H1 (cell line): ENCODE measurements around the gene TTC29.

ENCODE experiments used
- JUND ChIP-seq: IDR thresholded peaks from 2 replicates; pipeline ENCODE4 v1.6.1; 2011; ENCODE audit warnings: mild to moderate bottlenecking, improper control_type of control experiment, low read length
- NANOG ChIP-seq: IDR thresholded peaks from 2 replicates; pipeline ENCODE4 v1.6.1; 2011; ENCODE audit warnings: low read length, low read depth, mild to moderate bottlenecking, inconsistent platforms; ENCODE audit not compliant: insufficient read depth, poor library complexity, severe bottlenecking
- SIN3A ChIP-seq, 2 experiments: IDR thresholded peaks in 1 of 2; conservative IDR thresholded peaks in 1 of 2; 2 replicates each; pipeline ENCODE4 v1.6.1; 2011 to 2012; ENCODE audit warnings: low read length in 2 of 2, improper control_type of control experiment in 1 of 2, low read depth in 1 of 2, mild to moderate bottlenecking in 1 of 2
- SP1 ChIP-seq: IDR thresholded peaks from 2 replicates; pipeline ENCODE4 v1.6.1; 2011; ENCODE audit warnings: low read depth, low read length
- TF ChIP-seq, protein P1 (sequence below), 3 experiments: IDR thresholded peaks; 1 replicate in 2 of 3; 2 replicates in 1 of 3; pipeline versions ENCODE4 v1.5.1 to v1.6.1; 2011; ENCODE audit warnings: low read length in 3 of 3, mild to moderate bottlenecking in 3 of 3, inconsistent platforms in 2 of 3, low read depth in 1 of 3, moderate library complexity in 1 of 3; ENCODE audit not compliant: insufficient read depth in 1 of 3; ENCODE audit errors: control extremely low read depth in 1 of 3

DNA sequence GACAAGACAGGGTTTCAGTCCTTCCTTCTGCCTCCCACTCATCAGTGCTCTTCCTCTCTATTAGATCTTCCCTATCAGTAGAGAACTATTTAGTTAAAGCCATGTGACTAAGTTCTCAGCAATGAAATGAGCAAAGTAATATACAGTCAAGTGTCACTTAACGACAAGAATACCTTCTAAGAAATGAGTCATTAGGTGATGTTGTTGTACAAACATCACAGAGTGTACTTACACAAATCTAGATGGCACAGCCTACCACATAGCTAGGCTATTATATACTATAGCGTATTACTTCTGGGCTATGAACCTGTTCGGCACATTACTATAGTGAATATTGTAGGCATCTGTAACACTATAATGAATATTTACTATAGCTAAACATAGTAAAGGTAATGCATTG, 235.7 kb downstream of the TTC29 start:
- no peak for TF ChIP-seq JUND
- TF ChIP-seq, protein P1, sequence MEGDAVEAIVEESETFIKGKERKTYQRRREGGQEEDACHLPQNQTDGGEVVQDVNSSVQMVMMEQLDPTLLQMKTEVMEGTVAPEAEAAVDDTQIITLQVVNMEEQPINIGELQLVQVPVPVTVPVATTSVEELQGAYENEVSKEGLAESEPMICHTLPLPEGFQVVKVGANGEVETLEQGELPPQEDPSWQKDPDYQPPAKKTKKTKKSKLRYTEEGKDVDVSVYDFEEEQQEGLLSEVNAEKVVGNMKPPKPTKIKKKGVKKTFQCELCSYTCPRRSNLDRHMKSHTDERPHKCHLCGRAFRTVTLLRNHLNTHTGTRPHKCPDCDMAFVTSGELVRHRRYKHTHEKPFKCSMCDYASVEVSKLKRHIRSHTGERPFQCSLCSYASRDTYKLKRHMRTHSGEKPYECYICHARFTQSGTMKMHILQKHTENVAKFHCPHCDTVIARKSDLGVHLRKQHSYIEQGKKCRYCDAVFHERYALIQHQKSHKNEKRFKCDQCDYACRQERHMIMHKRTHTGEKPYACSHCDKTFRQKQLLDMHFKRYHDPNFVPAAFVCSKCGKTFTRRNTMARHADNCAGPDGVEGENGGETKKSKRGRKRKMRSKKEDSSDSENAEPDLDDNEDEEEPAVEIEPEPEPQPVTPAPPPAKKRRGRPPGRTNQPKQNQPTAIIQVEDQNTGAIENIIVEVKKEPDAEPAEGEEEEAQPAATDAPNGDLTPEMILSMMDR (IDR thresholded peaks at IDR 0.05; ENCODE audit: control extremely low read depth in 1 of 3, insufficient read depth in 1 of 3, low read depth in 1 of 3, low read length in 3 of 3): no peak
- TF ChIP-seq SP1: no peak
- TF ChIP-seq SIN3A (conservative IDR thresholded peaks at IDR 0.05 in 1 of 2, IDR thresholded peaks at IDR 0.05 in 1 of 2; ENCODE audit: low read depth in 1 of 2, low read length in 2 of 2): no peak
- no peak for TF ChIP-seq NANOG
